SK-N-MC (cell line): ENCODE data around the gene ABCG2.

Experiments used
- EZH2 ChIP-seq: fragments of 200-600 bp; sonication (generic); IDR thresholded peaks from one replicate; pipeline ENCODE4 v1.6.1; 2017; ENCODE audit warnings: antibody characterized with exemption
- FOXP2 ChIP-seq: optimal IDR thresholded peaks from 2 replicates; pipeline ENCODE3; 2011; ENCODE audit warnings: mild to moderate bottlenecking, moderate library complexity; ENCODE audit not compliant: insufficient read depth; ENCODE audit errors: extremely low read length, control extremely low read depth
- POLR2AphosphoS5 ChIP-seq: IDR thresholded peaks from 2 replicates; pipeline ENCODE4 v1.6.1; 2012; ENCODE audit warnings: mild to moderate bottlenecking, low read depth, low read length, borderline replicate concordance

- TF ChIP-seq EZH2 (no peak), POLR2AphosphoS5 (no peak), FOXP2 (no peak)
These were observed 117.7 kb downstream of the ABCG2 start for GRCh38 chr4:88040707-88041106.
